Measurements from ENCODE around the gene CDON.

Gene CDON

DNA sequence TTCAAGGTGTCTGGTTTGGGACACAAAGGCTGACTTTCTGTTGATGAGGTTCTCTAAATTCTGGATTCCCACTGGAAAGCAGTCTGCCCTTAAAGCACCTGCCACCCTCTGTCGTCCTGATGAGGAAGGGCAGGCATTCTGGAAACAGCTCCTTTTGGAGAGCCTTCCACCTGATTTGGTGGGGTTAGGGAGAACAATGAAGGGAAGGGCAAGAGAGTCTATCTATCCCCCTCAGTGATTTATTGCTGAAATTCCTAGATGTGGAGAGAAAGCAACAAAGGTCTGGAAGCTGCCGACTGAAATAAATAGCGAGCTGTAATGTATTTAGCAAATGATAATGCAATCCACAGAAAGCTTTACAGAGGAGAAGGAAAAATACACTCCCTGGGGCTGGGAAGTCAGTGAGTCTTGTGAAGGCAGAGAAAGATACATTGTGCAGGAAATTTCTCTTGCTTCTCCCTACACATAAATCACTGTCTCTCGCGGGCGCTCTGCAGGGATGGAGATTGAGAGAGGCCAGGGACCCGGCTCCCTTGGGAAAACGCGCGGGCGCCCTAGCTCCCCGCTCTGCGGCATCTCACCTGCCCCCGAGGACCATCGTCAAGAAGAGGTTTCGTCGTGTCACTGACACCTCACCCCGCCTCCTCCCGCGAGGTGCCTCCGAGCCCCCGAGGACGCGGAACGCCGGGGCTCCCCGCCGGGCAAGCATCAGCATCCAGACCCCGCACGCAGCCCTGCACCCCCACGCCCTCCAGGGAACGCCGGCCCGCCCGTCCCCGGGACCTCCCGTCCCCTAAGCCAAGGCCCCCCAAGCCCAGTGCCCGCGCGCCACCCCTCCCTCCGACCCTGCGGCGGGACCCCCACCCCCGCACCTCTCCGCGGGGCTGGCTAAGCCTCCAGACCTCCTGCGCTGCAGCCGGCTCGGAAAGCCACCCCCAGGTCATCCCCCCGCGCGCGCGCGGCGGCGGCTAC, 673 bp downstream of the CDON start:
- no peaks in the 10 kb centered on the region for H3F3A ChIP-seq (ENCODE audit: insufficient read depth)
- H3K9me3 ChIP-seq (ENCODE audit: insufficient read depth, low read length): no peaks in the 10 kb centered on the region
- H3K27me3 ChIP-seq (ENCODE audit: low read length): no peaks in the 10 kb centered on the region
- no peaks in the 10 kb centered on the region for H3K36me3 ChIP-seq (ENCODE audit: low read length)
- TF ChIP-seq, protein P1, sequence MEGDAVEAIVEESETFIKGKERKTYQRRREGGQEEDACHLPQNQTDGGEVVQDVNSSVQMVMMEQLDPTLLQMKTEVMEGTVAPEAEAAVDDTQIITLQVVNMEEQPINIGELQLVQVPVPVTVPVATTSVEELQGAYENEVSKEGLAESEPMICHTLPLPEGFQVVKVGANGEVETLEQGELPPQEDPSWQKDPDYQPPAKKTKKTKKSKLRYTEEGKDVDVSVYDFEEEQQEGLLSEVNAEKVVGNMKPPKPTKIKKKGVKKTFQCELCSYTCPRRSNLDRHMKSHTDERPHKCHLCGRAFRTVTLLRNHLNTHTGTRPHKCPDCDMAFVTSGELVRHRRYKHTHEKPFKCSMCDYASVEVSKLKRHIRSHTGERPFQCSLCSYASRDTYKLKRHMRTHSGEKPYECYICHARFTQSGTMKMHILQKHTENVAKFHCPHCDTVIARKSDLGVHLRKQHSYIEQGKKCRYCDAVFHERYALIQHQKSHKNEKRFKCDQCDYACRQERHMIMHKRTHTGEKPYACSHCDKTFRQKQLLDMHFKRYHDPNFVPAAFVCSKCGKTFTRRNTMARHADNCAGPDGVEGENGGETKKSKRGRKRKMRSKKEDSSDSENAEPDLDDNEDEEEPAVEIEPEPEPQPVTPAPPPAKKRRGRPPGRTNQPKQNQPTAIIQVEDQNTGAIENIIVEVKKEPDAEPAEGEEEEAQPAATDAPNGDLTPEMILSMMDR (IDR thresholded peaks at IDR 0.05; ENCODE audit: insufficient read depth, low read length, poor library complexity, severe bottlenecking): no peak
- no peak for TF ChIP-seq EZH2phosphoT487 (conservative IDR thresholded peaks at IDR 0.05; ENCODE audit: low read length)
- no peak overlapping the region for H3K27ac ChIP-seq (ENCODE audit: low read depth, low read length)
- H3K79me2 ChIP-seq (ENCODE audit: insufficient read depth, low read length): no peaks in the 10 kb centered on the region
- no peaks in the 10 kb centered on the region for H3K9me2 ChIP-seq (replicated peaks; ENCODE audit: insufficient read depth, low read length)
- no peak overlapping the region for H3K4me3 ChIP-seq (ENCODE audit: insufficient read depth, low read length, poor library complexity, severe bottlenecking)
- no peak overlapping the region for H3K9ac ChIP-seq (ENCODE audit: low read length)
- H4K20me1 ChIP-seq (ENCODE audit: low read depth, low read length): no peaks in the 10 kb centered on the region
- H3K4me2 ChIP-seq (ENCODE audit: low read depth, low read length, poor library complexity, severe bottlenecking): no peak overlapping the region
- no peak overlapping the region for H2AFZ ChIP-seq (ENCODE audit: low read depth, low read length, severe bottlenecking)

DNA sequence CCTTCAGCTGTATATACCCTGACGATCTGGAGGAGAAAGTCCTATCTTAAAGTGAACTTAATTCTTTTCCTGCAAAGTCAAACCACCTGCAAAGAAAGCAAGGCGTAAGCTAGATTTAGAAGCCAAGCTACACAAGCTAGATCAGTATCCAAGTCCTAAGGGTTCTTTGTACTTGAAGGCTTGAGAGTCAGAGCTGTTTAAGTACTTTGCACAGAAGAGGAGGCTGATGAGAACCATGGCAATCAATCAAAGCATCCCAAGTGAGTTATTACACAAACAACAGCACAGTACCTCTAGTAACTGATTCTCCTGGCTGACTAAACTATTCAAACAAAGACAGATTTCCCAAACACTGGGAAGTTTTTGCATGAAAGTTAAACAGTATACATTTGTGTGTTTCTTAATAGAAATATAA, 1.9 kb downstream of the CDON start:
- Histone ChIP-seq H3K36me3 (ENCODE audit: low read length) (no peaks in the 10 kb centered on the region), H3K27ac (ENCODE audit: low read depth, low read length) (no peak overlapping the region), H2AFZ (ENCODE audit: low read depth, low read length, severe bottlenecking) (no peak overlapping the region), H3K4me3 (ENCODE audit: insufficient read depth, low read length, poor library complexity, severe bottlenecking) (no peak overlapping the region), H4K20me1 (ENCODE audit: low read depth, low read length) (no peaks in the 10 kb centered on the region), H3K4me2 (ENCODE audit: low read depth, low read length, poor library complexity, severe bottlenecking) (no peak overlapping the region), H3F3A (ENCODE audit: insufficient read depth) (no peaks in the 10 kb centered on the region), H3K79me2 (ENCODE audit: insufficient read depth, low read length) (no peaks in the 10 kb centered on the region), H3K9me2 (replicated peaks; ENCODE audit: insufficient read depth, low read length) (no peaks in the 10 kb centered on the region), H3K9ac (ENCODE audit: low read length) (no peak overlapping the region), H3K27me3 (ENCODE audit: low read length) (no peaks in the 10 kb centered on the region), H3K9me3 (ENCODE audit: insufficient read depth, low read length) (no peaks in the 10 kb centered on the region)
- no peak for TF ChIP-seq EZH2phosphoT487 (conservative IDR thresholded peaks at IDR 0.05; ENCODE audit: low read length)
- TF ChIP-seq, protein P1 (IDR thresholded peaks at IDR 0.05; ENCODE audit: insufficient read depth, low read length, poor library complexity, severe bottlenecking): no peak

DNA sequence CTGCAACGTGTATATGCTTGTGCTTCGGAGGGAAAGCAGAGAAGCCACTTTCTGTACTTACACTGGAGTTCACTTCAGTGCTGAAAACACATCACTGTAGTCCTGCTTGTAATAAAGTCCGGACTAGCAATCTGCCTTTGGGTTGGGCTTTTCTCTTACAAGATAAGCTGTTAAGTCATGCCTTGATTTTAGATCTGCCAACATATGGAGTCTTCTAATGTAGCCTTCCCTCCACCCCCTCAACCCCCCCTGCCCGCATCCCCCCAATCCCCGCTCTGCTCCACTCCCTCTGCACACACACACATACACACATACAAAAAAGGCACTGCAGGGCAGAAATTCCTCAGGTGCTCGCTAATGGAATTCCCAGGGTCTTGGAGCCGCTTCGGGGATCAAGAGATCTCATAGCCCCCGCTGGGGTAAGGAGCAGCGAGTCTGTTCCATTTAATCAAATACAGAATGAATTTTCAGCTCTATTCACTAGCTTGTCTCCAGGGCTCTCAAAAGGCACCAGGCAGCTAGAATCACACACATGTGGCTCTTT, 3.4 kb downstream of the CDON start:
- H3K27ac ChIP-seq (ENCODE audit: low read depth, low read length): no peak overlapping the region
- no peak overlapping the region for H3K9ac ChIP-seq (ENCODE audit: low read length)
- H3K27me3 ChIP-seq (ENCODE audit: low read length): no peaks in the 10 kb centered on the region

More for the DNA sequence above, 3.4 kb downstream of the CDON start:
- TF ChIP-seq EZH2phosphoT487 (conservative IDR thresholded peaks at IDR 0.05; ENCODE audit: low read length): no peak
- TF ChIP-seq, protein P1 (IDR thresholded peaks at IDR 0.05; ENCODE audit: insufficient read depth, low read length, poor library complexity, severe bottlenecking): no peak
- Histone ChIP-seq H3K36me3 (ENCODE audit: low read length) (no peaks in the 10 kb centered on the region), H3K9me3 (ENCODE audit: insufficient read depth, low read length) (no peaks in the 10 kb centered on the region), H3K79me2 (ENCODE audit: insufficient read depth, low read length) (no peaks in the 10 kb centered on the region), H4K20me1 (ENCODE audit: low read depth, low read length) (no peaks in the 10 kb centered on the region), H2AFZ (ENCODE audit: low read depth, low read length, severe bottlenecking) (no peak overlapping the region), H3K4me2 (ENCODE audit: low read depth, low read length, poor library complexity, severe bottlenecking) (no peak overlapping the region), H3F3A (ENCODE audit: insufficient read depth) (no peaks in the 10 kb centered on the region), H3K9me2 (replicated peaks; ENCODE audit: insufficient read depth, low read length) (no peaks in the 10 kb centered on the region), H3K4me3 (ENCODE audit: insufficient read depth, low read length, poor library complexity, severe bottlenecking) (no peak overlapping the region)

All from SU-DHL-6 (cell line).